ENCODE measurements around the gene TBK1.

- TF ChIP-seq ZSCAN20 (CRISPR knock-in tag; IDR thresholded peaks at IDR 0.05) (no peak), EP300 (IDR thresholded peaks at IDR 0.05) (no peak), CBX8 (IDR thresholded peaks at IDR 0.05) (no peak), RAD21 (conservative IDR thresholded peaks at IDR 0.05 in 1 of 2, IDR thresholded peaks at IDR 0.05 in 1 of 2) (no peak), ELK1 (IDR thresholded peaks at IDR 0.05; ENCODE audit: low read depth, low read length) (no peak), USF2 (IDR thresholded peaks at IDR 0.05) (no peak), CTCF (IDR thresholded peaks at IDR 0.05) (no peak), FOSL2 (IDR thresholded peaks at IDR 0.05) (no peak), FOSL2 (CRISPR knock-in tag; IDR thresholded peaks at IDR 0.05) (no peak), POLR2A (IDR thresholded peaks at IDR 0.05; ENCODE audit: low read length) (no peak), HOXB5 (CRISPR knock-in tag; IDR thresholded peaks at IDR 0.05) (no peak), RCOR1 (IDR thresholded peaks at IDR 0.05; ENCODE audit: low read depth, low read length) (no peak), CHD4 (IDR thresholded peaks at IDR 0.05; ENCODE audit: borderline replicate concordance) (no peak)
Measured at GRCh38 chr12:64412459-64412858, 39.5 kb upstream of the TBK1 start.
